ENCODE measurements around the gene N4BP3.

The N4BP3 gene

DNA sequence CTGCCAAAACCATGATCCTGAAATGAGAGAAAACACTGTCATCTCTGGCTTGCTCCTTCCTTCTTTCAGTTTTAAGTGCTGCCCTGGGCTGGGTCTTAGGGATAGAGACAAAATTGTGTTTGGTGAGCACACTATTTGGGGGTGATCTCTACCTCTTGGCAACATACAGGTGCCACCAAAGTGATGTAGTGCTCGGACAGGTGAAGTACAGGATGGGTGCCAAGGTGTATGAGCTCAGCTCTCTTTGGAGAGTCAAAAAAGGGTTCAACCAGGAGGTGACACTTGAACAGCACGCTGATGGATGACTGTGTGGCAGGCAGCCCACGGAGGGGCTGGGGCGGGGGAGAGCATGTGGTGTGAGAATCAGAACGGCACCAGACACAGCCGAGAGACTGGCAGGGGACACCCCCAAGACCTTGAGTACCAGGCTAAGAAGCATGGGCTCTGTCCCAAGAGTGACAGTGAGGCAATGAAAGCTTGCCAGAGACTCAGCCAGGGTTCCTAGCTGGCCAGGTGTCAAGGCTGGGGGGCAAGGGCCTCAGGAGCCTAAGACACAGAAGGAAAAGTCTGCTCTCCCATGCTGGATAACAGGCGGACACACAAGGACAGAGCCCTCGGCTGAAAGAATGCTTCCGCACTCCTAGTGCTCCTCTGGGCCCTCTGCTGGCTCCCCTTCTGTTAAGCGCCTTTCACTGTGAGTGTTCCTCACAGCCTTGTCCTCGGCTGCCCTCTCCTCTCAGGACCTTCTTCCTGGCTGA, 37.8 kb downstream of the N4BP3 start:
- TF ChIP-seq, protein P1, sequence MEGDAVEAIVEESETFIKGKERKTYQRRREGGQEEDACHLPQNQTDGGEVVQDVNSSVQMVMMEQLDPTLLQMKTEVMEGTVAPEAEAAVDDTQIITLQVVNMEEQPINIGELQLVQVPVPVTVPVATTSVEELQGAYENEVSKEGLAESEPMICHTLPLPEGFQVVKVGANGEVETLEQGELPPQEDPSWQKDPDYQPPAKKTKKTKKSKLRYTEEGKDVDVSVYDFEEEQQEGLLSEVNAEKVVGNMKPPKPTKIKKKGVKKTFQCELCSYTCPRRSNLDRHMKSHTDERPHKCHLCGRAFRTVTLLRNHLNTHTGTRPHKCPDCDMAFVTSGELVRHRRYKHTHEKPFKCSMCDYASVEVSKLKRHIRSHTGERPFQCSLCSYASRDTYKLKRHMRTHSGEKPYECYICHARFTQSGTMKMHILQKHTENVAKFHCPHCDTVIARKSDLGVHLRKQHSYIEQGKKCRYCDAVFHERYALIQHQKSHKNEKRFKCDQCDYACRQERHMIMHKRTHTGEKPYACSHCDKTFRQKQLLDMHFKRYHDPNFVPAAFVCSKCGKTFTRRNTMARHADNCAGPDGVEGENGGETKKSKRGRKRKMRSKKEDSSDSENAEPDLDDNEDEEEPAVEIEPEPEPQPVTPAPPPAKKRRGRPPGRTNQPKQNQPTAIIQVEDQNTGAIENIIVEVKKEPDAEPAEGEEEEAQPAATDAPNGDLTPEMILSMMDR (conservative IDR thresholded peaks at IDR 0.05; ENCODE audit: low read depth, low read length) = peak; percentile 49
- peak; percentile 48 for DNase-seq (ENCODE audit: low read depth)
- no peak overlapping the region for H3K4me3 ChIP-seq (ENCODE audit: low read depth, low read length)

DNA sequence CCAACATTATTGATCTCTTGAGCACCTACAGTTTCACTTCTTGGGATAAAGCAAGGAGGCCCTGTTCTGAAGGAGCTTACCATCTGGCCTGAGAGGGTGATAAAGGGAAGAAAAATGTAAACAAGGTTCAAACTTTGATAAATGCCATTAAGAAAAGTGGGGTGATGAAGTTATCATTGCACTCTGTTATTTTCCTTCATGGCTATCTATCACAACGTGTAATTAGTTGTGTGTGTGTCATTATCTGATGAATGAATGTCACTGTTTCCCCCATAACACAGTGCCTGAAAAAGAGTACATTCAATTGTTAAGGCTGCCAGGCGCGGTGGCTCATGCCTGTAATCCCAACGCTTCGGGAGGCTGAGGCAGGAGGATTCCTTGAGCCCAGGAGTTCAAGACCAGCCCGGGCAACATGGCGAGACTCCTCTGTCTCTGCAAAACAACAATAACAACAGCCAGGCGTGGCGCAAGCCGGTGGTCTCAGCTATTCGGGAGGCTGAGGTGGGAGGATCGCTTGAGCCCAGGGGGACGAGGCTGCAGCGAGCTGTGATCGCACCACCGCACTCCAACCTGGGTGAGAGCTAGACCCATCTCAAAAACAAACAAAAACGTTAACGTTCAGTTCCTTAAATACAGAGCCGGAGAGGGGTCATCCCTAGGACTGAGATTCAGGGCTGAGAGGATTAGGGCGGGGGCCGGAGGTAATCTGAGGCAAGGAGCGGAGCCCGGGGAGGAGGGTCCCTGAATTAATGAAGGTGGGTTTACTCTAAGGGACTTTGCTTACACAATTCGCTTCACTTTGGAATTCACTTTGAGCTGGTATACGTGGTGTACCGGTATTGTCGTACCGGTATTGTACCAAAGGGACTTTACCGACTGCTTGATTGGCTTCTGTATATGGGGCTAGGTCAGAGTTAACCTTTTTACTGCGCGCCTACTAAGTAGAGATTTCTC, 39.4 kb downstream of the N4BP3 start:
- peak overlapping the region; percentile 80 for H3K4me3 ChIP-seq (ENCODE audit: low read depth, low read length)
- TF ChIP-seq, protein P1 (conservative IDR thresholded peaks at IDR 0.05; ENCODE audit: low read depth, low read length) = no peak
- no peak for DNase-seq (ENCODE audit: low read depth)

DNA sequence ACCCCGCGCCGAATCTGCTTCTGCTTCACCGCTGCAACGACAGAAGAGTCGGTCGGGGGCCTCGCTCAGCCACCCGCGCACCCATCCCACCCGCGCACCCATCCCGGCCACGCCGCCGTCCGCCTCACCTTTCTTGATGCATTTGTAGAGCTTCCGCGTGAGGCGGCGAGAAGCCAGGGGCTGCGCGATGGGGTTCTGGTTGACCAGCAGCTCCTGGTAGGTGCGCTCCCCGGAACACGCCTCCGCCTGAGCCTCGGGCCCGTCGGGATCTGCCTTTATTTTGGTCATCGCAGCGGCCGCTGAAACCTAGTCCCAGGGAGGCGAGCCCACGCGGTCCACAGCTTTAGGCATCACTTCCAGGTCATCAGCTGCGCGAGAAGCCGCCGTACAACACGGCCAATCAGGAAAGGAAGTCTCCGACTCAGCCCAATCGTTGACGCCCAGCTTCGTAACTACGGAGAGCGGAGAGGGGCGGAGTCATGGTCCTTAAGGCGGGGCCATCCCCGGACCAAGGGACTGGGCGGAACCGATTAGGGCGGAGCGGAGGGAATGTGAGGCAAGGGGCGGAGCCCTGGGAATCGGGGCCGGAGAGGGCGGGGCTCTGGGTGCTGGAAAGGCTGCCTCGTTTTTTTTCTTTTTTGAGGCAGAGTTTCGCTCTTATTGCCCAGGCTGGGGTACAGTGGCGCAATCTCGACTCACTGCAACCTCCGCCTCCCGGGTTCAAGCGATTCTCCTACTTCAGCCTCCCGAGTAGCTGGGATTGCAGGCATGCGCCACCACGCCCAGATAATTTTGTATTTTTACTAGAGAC, 40.4 kb downstream of the N4BP3 start, which contains the start of gene NHP2:
TSS of gene NHP2 (minus strand) at position 356 of the 811 bp plus-strand sequence. CDS start at position 288, 68 bp downstream.
- TF ChIP-seq, protein P1 (conservative IDR thresholded peaks at IDR 0.05; ENCODE audit: low read depth, low read length) = no peak
- peak; percentile 99 for DNase-seq (ENCODE audit: low read depth)
- H3K4me3 ChIP-seq (ENCODE audit: low read depth, low read length) = peak within 1 kb of the TSS; percentile 80

DNA sequence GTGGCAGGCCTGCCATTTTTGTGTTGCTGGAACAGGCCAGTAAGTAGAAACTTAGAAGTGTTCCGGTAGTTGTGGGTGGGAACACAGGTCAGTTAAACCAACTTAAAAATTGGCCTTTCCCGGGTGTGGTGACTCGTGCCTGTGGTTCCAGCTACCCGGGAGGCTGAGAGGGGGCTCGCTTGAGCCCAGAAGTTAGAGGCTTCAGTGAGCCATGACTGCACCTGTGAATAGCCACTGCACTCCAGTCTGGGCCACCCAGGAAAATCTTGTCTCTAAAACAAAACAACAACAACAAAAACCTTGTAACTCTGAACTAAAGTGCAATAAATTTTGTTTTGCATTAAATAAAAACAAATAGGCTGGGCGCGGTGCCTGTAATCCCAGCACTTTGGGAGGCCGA, 41.7 kb downstream of the N4BP3 start:
- no peak for DNase-seq (ENCODE audit: low read depth)
- H3K4me3 ChIP-seq (ENCODE audit: low read depth, low read length) = no peak overlapping the region
- TF ChIP-seq, protein P1 (conservative IDR thresholded peaks at IDR 0.05; ENCODE audit: low read depth, low read length) = no peak

DNA sequence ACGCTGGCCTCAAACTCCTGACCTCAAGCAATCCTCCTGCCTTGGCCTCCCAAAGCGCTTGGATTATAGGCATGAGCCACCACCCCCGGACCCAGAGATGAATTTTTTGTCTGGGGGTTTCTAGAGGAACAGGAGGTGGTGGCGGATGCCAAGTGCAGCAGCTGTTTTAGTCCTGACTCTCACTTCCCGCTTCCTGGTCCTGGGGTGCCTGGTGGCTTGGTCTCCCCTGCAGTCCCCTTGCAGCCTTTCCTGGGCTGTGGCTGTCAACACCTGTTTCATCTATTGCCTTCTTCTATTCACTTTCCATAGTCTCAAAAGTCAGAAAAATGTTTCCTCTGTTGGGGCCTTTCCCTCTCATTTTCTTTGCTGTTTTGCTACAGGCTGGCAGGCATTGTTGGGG, 46.8 kb downstream of the N4BP3 start:
- no peak for DNase-seq (ENCODE audit: low read depth)
- no peak overlapping the region for H3K4me3 ChIP-seq (ENCODE audit: low read depth, low read length)
- TF ChIP-seq, protein P1 (conservative IDR thresholded peaks at IDR 0.05; ENCODE audit: low read depth, low read length) = no peak

- TF ChIP-seq, protein P1 (conservative IDR thresholded peaks at IDR 0.05; ENCODE audit: low read depth, low read length) = no peak
- H3K4me3 ChIP-seq (ENCODE audit: low read depth, low read length) = no peak overlapping the region
- no peak for DNase-seq (ENCODE audit: low read depth)
These were observed 49.1 kb downstream of the N4BP3 start for GRCh38 chr5:178162481-178162880.
